NCI-H82 treated with DMSO at 0.1 percent for 48 hours (cell line): ENCODE data around the gene GRID1.
"Not testable (repeated sequence)": the region's sequence is repeated elsewhere in the genome, so short reads cannot be mapped to it uniquely, and the experiment has no call there.

Experiments used
- DNase-seq: peaks from one replicate; lab custom pipeline; 2025; ENCODE audit not compliant: unreplicated experiment; lab: John Stamatoyannopoulos, UW

Gene GRID1

GRCh38 chr10:85861513-85862197 lies 504.9 kb downstream of the GRID1 start:
- no peak for DNase-seq

GRCh38 chr10:85859859-85860258 lies 506.7 kb downstream of the GRID1 start:
- no peak for DNase-seq

DNA sequence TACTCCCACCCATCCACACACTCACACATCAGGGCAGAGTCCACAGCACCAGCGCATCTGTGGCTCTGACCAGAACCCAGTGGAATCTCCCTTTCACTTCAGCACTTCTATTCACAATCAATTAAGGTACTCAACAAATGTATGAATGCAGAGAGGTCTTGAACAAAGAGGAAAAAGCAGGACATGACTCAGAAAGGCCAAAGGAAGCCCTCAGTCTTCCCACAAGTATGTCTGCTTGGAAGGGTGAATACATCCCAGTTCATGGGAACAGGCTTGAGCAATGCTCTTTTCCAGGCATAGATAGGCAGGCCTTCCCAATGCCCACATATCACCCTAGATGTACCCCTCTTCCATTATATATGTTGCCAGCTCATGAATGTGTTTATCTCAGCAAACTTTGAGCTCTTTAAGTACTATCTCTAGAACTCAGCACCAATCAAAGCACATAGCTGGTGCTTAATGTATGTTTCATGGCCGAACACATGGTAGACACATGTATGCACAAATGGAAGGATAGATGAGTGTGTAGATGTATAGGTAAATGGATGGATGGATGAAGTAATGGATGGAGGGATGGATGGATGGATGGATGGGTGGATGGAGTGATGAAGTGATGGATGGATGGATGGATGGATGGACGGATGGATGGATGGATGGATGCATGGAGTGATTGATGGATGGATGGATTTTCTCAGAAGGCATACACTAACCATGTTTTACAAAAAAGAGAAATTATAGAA lies 507.6 kb downstream of the GRID1 start:
- no peak for DNase-seq

GRCh38 chr10:85857791-85858190 lies 508.8 kb downstream of the GRID1 start:
- no peak for DNase-seq

DNA sequence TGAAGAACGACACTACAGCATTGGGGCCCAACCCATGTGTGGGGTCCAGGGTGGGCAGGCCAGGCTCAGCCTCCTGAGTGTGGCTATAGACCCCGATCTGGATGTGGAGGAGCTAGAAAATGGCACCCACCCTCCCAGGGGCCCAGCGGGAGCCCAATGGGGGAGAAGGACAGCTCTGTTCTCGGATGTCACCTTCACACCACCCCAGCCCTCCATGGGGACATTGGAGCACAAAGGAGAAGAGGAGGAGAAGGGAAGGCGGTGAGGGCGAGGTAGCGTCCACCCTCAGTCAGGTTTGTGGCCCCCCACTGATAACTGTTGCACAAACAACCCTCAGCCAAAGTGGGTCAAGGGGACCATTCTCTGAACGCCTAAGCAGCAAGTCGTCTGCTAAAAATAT lies 509.3 kb downstream of the GRID1 start:
- DNase-seq: no peak

DNA sequence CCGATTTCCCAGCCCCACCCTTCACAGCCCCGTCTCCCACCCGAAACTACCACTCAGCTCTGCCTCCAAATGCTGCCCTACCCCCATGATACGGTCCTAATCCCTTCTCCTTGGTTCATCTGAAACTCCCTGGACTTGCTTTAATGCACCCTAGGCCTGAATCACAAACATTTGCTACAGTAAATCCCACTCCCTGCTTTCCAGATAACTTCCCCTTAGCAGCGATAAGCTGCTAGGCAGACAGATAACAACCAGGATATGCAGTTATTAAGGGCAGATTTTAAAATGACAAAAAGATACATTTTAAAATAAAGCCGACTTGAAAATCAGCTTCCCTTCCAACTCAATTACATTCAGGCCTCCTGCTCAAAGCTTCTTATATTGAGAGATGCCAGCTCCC lies 514.7 kb downstream of the GRID1 start:
- no peak for DNase-seq

DNA sequence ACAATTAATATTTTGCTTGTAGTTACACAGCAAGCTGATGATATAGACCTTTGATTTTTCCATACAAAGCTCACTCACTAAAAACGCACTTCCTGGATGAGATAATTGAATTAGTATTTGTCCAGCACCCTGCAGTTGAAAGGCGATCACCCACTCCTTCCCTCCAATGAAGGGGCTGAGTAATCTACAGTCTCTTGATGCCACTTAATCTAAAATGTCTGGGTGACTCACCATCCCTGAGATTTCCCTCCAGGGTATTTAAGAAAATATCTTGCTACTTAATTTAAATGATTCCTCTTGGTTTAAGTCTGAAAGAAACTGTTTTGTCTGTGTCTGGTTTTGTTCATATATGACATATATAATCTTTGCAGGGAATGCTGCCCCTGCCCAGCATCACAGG lies 515.3 kb downstream of the GRID1 start:
- DNase-seq: no peak

DNA sequence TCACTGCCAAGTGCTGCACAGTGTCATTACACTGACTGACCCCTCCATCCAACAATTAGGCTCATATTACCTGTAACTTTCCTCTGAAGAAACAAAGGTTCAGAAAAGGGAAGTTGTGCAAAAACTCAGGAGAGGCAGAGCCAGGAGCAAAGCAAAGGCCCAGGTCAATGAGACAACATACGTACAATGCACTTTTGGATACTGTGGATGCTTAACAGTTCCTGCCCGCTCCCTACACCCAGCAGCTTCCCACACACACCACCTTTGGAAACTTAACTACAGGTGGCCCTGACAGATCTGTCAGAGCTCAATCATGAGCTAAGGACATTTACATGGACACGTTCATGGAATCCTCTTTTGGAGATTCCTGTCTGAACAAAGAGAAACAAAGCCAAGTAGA lies 515.9 kb downstream of the GRID1 start:
- no peak for DNase-seq

GRCh38 chr10:85849315-85849714 lies 517.3 kb downstream of the GRID1 start:
- no peak for DNase-seq

- no peak for DNase-seq
Measured at GRCh38 chr10:85848756-85849155, 517.8 kb downstream of the GRID1 start.

DNA sequence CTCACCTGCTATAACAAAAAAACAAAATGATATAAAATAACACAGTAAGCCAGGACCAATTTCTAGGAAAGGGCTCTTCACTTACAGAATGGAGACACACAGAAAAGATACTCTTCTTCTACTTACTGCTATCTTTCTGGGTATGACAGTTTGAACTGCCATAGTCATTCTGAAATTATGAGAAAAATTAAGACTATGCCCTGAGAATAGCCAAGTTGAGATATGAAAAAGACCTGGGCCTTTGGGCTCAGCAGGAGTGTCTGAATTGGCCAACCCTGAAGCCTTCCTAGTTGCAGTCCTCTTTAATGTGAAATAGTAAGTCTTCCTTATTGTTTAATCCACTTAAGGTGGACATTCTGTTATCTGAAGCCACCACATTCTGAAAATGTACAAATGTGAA lies 519.5 kb downstream of the GRID1 start:
- no peak for DNase-seq

DNA sequence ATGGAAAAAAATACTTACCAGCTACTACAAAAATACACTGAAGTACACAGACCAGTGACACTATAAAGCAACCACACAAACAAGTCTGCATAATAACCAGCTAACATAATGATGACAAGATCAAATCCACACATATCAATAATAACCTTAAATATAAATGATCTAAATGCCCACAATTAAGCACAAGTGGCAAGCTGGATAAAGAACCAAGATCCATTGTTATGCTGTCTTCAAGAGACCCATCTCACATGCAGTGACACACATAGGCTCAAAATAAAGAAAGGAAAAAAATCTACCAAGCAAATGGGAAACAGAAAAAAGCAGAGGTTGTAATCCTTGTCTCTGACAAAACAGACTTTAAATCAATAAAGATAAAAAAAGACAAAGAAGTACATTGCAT lies 527.9 kb downstream of the GRID1 start:
- not testable (repeated sequence) for DNase-seq

GRCh38 chr10:85832988-85833387 lies 533.6 kb downstream of the GRID1 start:
- DNase-seq: no peak

DNA sequence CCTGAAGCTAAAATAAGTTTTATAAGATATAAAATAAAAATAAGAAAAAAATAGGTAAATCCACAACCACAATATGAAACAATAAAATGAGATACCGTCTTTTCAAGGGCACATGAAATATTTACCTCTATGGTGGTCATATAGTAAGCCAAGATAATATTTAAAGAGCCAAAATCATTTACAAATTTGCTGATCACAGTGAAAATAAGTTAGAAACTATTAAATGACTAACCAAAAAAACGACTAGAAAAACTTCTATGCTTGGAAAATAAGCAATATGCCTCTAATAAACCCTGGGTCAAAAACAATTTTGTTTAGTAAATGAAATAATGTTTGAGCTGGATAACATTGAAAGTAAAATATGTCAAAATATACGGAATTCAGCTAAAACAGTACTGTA lies 535.2 kb downstream of the GRID1 start:
- no peak for DNase-seq

DNA sequence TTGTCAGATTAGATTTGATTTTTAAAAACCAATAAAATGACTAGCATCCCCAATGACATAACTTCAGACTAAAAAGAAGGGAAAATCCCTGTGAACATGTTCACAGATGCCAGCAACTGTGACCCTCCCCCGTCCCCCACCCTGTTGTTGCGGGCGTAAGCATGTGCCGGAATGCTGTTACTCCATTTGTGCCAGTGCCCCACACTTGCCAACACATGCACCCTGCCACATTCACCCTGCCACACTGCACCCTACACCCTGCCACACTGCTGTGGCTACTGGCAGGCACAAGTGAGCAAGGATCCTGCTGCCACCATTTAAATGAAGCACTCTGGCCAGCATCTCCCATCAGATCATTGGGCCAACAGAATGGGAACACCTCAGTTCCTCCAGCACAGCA lies 540.2 kb downstream of the GRID1 start:
- no peak for DNase-seq

GRCh38 chr10:85811405-85811804 lies 555.2 kb downstream of the GRID1 start:
- no peak for DNase-seq

DNA sequence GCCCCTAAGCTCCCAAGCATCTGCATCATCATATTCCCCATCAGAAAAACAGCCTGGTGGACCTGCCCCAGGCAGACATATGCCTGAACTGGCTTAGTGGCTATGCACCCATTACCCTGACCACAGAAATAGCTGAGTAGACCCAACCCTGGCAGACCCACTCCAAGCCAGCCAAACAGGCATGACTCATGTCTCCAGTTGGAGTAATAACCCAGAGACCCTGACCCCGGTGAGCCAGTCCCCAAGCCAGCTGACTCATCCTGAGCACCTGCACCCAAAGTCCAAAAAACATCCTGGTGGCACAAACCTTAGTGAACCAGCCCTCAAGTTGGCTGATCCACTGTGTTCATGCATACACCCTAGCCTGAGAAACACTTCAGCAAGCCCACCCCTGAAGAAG lies 555.9 kb downstream of the GRID1 start:
- no peak for DNase-seq

DNA sequence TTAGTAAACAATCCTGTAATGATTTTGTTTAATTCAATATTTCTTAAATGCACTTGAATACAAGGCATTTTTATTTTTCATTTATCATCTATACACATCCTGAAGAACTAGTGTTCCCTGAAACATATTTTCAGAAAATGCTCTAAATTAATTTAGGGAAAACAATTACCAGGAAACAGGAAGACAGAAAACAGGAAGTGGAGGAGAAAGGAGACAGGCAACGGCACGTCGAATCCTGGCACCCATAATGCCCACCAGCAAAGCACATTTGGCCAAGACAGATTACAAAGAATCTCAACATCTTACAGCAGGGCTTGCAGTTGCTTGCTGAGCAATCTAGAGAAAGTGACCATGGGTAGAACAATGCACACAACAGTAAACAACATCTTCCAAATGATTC lies 571.1 kb downstream of the GRID1 start:
- DNase-seq: no peak

DNA sequence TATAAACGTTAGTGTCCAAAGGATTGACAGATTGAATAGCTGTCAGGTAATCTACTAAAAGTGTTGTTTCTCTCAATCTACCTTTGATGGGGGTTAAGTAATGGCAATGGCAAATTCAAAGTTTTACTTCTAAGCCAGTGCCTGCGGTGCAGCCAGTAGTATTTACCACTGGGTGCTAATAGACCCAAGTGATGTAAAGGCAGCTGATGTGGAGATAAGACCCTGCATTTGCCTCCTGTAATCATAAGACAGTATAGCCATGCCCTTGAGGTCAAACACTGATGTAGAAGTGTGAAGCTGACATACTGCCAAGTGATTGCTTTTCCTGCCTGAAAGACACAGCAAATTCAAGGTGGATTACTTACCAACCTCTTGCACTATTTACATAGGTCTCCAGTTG lies 572.0 kb downstream of the GRID1 start:
- DNase-seq: no peak

DNA sequence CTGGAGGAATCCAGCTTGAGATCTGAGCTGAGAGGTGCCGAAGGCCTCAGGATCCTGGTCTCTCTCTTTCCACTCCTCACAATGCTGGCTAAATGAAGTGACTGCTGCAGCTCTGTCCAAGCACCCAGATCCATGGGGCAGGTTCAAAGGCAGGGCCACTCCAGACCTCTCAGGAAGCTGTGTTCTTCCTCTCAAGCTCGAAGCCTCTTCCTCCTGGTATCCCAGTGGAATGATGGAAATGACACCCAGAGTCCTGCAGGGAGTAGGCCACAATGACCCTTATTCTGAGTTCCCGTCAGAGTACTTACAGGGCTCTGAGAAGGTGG lies 574.1 kb downstream of the GRID1 start:
- no peak for DNase-seq

GRCh38 chr10:85791818-85792532 lies 574.6 kb downstream of the GRID1 start:
- no peak for DNase-seq
